Fibroblast of gingiva (primary cell): ENCODE data around the gene SORCS2.

Experiments used
- DNase-seq: peaks from one replicate; pipeline ENCODE4 v3.0.0-alpha.2; 2011; ENCODE audit warnings: low read depth

SORCS2 gene

DNA sequence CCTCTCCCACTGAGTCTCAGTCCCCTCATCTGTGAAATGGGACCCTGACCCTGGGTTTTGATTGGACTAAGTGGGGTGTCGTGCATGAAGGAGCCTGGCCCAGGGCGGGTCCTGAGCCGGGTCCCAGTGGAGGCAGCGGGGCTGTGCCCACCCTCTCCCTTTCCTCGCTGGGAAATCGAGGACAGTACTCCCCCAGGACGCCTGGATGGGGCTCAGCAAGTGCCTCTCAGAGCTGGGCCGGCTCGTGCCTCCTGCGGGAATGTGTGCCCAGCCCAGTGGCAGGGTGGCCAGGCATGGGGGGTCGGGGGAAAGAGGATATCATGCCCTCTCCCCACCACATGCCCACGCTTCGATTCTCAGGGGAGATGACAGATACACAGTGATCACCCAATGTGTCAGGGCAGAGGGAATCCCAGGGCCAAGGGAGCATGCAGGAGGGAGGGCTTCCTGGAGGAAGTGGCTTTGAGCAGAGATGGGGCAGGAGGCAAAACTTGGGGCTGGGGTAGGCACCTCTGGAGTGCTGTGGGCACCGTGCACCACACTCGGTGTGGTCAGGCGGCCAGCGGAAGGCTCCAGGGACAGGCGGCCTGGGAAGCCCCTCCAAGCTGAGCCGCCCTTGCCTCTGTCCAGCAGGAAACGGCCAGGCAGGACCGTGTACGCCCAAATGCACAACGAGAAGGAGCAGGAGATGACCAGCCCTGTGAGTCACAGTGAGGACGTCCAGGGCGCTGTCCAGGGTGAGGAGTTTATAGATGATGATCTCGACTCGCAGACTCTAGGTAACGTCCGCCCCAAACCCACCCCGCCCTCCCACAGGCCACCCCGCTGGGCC, 544.3 kb downstream of the SORCS2 start:
- no peak for DNase-seq

DNA sequence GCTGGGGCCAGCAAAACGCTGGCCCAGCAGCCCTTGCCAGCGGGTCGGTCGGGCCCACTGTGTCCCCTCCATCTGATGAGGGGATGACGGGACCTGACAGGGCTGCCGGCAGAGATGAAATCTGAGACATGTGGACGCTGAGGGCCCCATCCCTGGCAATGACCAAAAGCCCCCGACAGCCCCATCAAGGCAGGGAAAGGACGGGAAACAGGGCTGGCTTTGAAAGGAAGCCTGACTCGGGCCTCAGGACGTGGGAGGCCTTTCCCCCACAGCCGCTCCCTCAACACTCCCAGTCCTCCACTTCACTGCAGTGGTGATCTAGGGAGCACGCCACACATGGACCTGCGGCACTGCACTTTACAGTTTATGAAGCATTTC, 544.9 kb downstream of the SORCS2 start:
- DNase-seq: no peak

DNA sequence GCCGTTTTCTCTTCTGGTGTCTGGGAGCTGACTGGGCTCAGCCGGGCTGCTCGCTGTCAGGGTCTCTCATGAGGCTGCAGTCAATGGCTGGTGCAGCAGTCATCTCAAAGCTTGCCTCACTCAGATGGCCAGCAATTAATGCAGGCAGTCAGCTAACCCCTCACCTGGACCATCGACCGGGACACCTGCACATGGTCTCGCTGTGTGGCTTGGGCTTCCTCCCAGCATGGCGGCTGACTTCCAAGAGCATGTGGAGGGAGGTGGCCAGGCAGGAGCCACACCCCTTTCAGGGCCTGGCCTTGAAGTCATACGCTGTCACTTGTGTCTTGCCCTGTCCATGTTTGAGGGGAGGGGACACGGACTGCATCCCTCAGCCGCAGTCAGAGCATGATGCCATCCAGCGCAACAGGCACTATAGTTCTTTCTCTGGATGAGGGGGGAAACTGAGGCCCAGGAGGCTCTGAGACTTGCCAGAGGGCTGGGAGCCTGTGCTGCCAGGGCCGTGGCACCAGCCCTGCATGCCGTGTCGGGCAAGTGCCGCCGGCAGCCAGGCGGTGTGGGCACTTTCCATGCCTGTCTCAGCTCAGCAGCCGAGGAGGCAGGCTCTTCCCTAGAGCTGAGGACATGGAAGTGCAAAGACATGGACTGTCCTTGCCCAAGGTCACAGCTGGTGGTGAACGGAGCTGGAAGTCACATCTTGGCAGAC, 545.6 kb downstream of the SORCS2 start:
- DNase-seq: no peak

DNA sequence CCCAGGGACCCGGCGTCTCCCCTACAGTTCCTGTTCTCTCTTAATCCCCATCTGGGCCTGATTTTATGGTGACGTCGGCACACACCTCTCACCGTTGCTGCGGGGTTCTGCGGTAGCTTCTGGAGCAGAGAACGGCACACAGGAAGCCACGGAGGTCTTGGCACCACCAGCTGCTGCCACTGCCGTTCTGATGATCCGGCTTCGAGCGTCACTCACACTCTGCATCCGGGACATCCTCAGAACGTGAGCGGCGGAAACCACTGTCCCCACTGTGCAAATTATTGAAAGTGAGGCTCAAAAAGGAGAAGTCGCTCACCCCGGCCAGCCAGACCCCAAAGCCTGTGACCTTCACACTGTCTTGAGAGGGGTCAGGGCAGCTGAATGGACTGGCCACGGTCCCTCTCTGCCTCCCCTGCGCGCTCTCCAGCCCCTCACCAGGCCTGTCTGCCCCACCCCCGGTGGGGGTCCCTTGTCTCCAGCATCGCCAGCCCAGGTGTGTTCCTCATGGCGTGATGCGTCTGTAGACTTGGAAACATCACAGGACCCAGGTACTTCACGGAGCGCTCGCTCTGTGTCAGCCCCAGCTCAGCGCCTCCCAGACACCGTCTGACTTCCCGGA, 546.2 kb downstream of the SORCS2 start:
- no peak for DNase-seq

DNA sequence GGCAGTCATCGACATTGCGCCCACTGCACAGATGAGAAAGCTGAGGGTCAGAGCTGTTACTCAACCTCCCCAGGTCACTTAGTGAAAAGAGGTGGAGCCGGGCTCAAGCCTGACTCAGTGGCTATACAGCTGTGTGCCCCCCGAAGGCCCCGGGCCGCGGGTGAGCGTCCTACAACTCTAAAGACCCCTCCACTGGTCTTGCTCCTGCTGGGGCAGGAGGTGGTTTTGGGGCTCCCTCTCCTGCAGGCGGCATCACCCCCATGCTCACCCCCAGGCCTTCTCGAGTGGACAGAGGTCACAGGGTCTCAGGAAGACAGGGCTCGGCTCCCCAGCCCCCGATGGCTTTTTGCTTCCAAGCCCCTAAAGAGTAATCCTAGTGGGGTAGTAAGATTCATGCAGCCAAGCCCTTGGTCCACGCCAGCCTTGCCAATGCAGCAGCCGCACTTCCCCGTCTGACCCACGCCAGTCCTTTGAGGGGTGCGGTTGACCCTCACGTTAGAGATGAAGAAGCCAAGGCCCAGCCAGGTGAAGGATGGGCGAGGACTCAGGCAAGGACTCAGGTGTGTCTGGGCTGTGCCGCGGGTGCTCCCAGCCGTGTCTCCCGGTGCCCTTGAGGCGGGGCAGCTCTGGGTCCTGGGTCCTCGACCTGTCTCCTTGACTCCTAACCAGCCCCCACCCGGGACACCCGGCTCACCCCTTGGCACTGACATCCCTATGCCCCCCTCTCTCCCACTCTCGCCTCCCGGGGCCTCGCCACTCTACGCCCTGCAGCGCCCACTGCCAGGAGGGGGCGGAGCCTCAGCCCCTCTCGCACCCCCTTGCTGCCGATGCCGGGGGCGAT, 547.0 kb downstream of the SORCS2 start:
- DNase-seq: no peak

DNA sequence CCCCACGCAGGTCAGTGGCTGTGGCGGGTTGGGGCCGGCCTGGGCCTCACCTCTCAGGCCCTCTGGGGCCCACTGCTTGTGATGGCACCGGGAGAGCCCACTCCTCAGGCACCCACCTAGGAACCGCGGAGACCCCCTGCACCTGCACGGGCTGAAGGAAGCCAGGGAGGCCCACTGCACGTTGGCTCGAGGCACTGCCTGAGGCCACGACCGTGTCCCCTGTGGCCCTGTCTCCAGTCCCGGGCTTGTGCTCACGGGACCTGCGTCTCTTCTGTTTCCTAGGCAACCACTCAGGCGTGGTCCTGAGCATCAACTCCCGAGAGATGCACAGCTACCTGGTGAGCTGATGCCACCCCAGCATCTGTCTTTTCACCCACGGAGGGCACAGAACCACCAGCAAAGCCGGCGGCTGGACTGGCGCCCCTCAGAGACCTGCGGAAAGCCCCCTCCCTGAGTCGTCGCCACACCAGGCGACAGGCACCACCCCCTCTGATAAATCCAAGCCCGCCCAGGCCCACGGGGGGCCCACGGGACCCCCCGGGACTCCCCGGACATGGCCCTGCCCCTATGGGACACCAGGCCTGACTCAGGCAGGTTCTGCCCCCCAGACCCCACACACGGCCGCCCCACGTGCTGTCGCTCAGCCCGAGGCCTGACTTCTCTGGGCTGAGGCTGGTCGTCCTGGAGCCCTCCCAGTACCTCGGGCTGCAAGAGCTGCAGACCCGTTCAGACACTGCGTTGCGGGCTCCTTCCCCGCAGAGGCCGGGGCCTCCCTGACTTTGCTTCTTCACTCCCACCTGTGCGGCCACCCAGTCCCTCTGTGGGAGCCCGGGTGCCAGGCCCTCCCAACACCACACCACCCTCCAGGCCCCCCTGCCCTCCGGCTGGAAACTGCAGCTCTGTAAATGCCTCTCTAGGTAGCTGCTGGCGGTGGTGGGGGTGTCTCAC, 547.9 kb downstream of the SORCS2 start:
- DNase-seq: no peak

DNA sequence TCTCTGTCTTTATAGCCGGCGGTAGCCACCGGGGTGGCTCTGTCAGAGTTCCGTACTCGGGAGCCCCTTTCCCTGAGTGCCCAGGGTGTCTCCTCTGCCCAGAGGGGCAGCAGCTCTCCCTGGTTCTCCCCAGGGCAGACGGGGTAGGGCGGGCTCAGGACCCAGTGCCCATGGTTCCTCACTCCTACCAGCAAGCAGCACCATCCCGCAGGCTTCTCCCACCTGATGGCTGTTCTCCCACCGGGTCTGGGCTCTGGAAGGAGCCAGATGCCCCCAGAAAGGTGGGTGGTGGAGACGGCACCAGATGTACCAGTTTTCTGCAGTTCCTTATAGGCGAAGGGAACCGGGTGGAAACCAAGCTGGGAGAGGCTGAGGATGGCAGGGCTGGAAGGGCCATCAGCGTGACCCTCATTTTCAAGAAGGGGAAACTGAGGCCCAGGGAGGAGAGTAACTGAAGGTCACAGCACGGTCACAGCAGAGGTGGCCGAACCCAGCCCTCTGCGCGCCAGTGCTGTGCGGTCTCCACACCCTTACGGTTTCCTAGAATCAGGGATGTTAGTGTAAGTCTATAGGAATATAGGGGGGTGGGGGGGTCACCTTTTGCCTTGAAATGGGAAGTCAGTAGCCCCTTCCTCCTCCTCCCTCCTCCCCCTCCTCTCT, 548.7 kb downstream of the SORCS2 start:
- DNase-seq: no peak

DNA sequence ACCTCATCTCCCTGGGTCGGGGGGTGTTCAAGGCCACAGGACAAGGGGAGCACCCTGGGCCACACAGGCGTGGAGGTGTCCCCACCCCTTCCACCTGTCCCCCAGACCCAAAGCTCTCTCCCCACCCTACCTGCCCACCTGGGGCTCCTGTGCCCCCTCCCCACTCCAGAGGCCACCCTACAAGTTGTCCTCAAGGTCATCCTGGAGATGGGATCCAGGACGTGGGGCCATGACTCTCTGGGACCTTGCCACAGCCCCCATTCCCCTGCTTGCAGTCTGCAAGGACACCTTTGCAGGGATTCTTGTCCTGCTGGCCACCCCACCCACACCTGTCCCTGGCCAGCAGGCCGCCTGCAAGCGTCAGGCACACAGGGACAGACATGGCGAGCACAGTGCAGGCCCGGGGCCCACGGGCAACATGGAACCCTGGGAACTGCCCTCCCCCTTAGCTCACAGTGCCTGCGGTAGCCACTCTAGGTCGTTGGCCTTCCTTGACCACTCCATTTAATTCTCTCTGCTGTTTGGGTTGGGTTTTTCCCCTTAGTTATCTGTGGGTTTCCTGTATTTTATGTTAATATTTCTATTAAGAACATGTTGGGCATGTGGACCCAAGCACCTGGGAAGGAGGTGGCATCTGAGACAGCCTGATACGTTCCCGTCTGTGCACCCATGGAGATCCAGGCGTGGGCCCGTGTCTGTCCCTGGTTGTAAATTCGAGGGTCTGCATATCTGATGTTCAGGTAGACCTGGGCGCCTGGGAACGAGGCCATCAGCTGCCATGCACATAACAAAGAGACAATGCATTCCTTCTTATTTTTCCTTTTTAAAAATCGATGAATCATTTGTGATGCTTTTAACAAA, 549.8 kb downstream of the SORCS2 start:
- DNase-seq: no peak

DNA sequence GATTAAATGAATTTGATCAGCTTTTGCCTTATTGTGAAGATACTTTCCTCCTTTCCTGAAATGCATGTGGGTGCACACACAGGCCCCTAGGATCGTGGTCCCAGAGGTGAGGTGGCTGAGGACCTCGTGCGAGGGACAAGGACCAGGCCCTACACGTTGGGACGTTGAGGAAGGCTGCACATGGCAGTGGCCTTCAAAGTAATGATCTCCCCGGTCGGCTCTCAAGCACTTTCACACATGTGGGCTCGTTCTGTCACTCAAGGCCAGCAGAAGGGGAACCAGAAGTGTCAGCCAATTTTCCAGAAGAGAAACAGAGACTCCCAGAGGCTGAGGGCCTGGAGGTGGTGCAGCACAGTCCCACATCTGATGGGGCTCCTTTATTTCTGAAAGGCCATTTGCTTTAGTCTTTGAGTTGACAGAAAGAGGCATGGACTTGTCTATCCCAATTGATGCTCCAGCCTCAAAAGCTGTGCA, 550.5 kb downstream of the SORCS2 start:
- DNase-seq: no peak

DNA sequence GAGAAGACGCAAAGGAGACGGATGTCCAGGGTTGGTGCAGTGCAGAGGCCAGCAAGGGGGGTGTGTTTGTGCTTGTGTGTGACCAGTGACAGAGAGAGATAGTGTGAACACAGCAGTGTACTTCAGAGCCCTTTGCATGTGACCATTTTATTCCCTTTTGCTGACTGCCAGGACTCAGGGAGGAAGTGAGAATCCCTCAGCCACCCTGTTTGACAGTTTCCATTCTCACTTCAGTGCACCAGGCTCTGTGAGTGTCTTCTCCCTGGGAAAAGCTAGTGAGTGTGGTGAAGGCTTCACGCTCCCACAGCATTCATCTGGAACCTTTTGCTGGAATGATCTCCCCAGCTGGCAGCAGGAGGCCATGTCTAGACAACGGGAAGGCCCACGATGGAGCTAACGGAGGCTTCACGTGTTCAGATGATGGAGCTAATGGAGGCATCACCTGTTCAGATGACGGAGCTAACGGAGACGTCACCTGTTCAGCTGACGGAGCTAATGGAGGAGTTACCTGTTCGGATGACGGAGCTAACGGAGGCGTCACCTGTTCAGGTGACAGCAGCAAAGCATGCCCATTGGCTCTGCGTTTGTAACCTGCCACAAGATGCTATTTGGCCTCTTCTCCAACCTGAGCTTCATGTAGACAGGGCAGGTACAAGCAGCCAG, 551.9 kb downstream of the SORCS2 start:
- DNase-seq: no peak

DNA sequence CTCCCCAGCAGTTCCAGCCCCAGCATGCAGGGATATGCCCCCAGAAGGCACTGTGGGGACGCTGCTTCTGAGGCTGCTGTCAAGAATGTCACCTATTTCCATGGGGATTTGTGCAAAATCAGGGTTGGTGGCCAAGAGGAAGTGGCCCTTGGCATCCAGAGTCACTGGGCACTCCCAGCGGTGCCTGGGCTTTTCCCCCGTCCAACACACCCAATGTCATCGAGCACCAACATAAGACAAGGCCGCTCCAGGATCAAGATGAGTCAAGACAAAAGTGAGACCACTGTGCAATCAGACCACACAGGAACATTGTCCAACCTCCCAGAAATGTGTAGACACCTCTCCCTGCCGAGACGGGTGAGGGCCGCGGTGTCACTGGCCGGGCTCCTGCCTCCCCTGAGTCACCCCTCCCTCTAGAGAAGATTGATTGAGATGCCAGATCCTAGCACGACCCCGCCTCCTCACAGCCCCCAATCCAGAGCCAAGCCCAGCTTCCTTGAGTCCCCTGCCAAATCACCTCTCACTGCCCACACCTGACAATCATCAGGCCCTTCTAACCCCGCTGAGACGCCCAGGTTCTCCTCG, 553.1 kb downstream of the SORCS2 start:
- DNase-seq: no peak

DNA sequence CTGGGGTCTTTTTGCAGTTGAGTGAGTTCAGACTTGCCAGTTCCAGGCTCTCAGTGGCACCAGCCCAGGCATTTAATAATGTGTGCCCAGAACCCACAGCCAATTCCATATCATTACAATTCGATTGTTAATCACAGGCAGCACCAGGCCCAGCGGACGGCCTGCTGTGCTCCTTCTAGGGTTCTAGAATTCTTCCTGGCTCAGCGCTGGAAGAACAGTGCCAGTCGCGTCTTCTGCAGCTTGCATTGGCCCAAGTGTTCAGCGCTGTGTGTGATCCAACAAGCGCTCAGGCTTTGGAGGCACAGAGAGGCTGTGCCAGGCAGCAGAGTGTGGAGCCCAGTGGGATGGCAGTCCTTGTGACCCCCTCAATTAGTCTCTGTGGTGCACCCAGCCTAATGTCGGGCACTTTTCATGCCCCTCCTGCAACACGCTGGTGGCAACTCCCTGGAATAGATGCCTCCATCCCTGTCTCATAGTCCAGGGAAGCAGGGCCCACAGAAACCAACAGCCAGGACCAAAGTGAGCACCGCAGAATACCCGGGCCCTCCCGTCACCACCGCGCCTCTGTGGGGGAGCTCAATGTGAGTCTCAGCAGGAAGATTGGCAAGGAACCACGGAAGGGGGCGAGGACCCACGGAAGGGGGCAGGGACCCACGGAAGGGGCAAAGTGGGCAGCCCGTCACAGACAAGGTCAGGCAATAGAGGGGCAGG, 554.2 kb downstream of the SORCS2 start:
- DNase-seq: no peak

DNA sequence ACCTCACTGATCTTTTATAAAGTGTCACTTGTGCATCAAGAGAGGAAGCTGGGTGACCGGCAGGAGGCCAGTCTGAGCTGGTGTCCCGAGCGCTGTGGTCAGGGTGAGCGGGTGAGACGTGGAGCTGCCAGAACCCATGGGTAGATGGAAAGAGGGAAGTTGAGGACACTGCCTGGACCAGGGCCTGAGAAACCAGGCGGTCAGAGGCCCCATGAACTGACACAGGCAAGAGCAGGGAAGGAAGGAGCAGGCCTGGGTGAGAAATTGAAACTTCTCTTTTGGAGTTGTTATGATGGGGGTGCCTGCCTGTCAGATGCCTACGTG, 554.7 kb downstream of the SORCS2 start:
- DNase-seq: no peak

DNA sequence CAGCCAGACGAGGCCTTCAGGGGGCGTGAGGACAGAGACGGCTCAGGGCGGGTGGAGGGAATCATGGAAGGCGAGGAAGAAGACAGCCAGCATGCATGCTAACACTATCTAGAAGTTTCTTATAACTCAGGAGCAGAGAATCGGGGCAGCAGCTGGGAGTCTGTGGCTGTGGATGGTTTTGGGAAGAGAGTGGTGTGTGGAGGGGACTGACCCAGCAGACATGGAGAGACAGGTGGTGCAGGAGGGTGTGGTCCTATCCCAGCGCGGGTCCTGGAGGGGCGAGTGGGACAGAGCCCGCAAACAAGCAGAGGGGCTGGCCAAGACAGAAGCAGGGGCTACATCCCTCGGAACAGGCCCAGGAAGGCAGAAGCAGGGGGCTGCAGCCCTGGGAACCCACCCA, 555.2 kb downstream of the SORCS2 start:
- no peak for DNase-seq

DNA sequence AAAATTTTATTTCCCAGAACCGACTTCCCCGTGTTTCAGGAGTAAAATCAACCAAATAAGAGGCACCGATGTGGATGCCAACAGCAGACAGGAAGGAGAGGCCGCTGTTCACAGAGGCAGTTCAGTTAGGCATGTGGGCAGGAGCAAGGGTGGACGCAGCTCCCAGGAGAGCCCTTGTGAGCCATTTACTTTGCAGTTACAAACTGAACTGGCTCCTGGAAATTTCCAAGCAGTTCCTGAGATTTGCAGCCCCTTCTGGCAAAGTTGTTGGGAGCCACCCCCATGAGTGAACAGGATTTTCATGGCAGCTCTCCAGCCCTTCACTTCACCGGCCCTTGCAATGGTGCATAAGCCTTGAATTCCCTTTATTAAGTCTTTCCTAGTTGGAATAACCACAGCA, 558.2 kb downstream of the SORCS2 start:
- no peak for DNase-seq

DNA sequence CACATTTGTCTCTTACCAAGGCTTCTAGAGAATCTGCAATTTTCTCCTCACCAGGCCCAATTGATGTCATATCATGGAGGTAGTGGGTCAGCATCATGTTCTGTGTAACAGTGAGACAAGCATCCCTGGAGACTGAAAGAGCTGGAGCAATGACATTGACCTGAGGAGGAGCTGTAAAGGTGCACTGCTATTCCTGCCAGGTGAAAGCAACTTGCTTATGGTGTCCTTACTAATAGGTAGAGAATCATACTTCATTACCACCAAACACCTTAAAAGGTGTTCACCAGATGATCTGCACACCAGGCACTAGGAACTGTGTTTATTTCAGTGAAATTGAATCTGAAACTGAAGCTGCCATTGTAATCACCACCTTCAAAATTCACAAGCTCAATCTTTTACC, 558.6 kb downstream of the SORCS2 start:
- DNase-seq: no peak

DNA sequence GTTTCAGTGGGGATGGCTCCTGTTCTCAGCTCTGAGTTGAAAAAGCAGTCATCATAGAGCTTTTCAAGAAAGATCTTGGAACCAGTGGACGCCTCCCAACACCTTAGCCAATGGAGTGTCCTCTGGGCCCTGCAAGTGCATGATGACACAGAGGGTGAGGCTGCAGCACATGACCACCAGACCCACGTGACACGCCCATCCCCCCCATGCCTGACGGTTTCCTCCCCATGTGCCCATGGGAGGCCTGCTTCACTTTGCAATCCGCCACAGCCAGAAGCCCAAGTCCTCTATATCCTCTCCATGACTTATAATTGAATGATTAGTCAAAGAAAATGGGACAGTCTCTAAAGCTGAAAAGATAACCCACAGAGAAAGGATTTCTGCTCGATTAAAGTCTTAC, 560.3 kb downstream of the SORCS2 start:
- DNase-seq: no peak

DNA sequence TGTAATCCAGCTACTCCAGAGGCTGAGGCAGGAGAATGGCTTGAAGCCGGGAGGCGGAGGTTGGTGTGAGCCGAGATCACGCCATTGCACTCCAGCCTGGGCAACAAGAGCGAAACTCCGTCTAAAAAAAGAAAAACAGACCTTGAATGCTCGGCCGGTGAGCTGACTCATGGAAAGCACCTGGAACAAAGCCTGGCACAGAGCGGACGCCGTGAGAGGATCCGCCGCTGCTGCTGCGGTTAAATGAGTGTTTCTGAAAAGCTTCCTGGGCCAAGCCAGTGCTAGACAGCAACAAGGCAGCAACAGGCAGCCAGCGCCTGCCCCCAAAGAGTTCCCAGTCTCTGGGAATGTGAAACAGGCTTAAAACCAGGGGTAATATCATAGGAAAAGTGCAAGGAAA, 560.9 kb downstream of the SORCS2 start:
- DNase-seq: no peak
